Trophoblast cell (in vitro differentiated cells and primary cell): Measurements from ENCODE around the gene IL10RB.
A peak's percentile ranks its signal among the peaks of the same experiment; 100 is the strongest.
"Not testable (repeated sequence)": the region's sequence is repeated elsewhere in the genome, so short reads cannot be mapped to it uniquely, and the experiment has no call there.

Experiments used
- DNase-seq, 2 donors: peaks; one replicate each; pipeline ENCODE4 v3.0.0-alpha.2; 2016
- H2AFZ ChIP-seq: 2 replicates; pipeline ENCODE4 v1.6.1; 2013; ENCODE audit warnings: low read length, moderate library complexity, mild to moderate bottlenecking; ENCODE audit not compliant: insufficient read depth, poor library complexity
- H2AK5ac ChIP-seq: 2 replicates; pipeline ENCODE4 v1.6.1; 2013; ENCODE audit warnings: mild to moderate bottlenecking, low read length
- H2BK120ac ChIP-seq: 2 replicates; pipeline ENCODE4 v1.6.1; 2013; ENCODE audit warnings: low read length, mild to moderate bottlenecking, moderate library complexity; ENCODE audit not compliant: insufficient read depth, poor library complexity
- H2BK12ac ChIP-seq: 2 replicates; pipeline ENCODE4 v1.6.1; 2013; ENCODE audit warnings: mild to moderate bottlenecking, low read length, moderate library complexity
- H2BK5ac ChIP-seq: 2 replicates; pipeline ENCODE4 v1.6.1; 2013; ENCODE audit warnings: low read length, low read depth, moderate library complexity, mild to moderate bottlenecking; ENCODE audit not compliant: poor library complexity
- H3K14ac ChIP-seq: 2 replicates; pipeline ENCODE4 v1.6.1; 2013; ENCODE audit warnings: mild to moderate bottlenecking, low read length
- H3K18ac ChIP-seq: 2 replicates; pipeline ENCODE4 v1.6.1; 2013; ENCODE audit warnings: mild to moderate bottlenecking, low read length
- H3K23ac ChIP-seq: 2 replicates; pipeline ENCODE4 v1.6.1; 2013; ENCODE audit warnings: low read length
- H3K27ac ChIP-seq: 2 replicates; pipeline ENCODE4 v1.5.1; 2013; ENCODE audit warnings: low read depth, mild to moderate bottlenecking, inconsistent platforms, low read length, moderate library complexity
- H3K27me3 ChIP-seq: 2 replicates; pipeline ENCODE4 v1.6.1; 2013; ENCODE audit warnings: inconsistent platforms, mild to moderate bottlenecking, low read length, moderate library complexity; ENCODE audit not compliant: insufficient read depth
- H3K36me3 ChIP-seq, 2 experiments: 1 replicate in 1 of 2; 2 replicates in 1 of 2; pipeline ENCODE4 v1.6.1; 2013; ENCODE audit warnings: low read length in 2 of 2, mild to moderate bottlenecking in 2 of 2, moderate library complexity in 1 of 2; ENCODE audit not compliant: insufficient read depth in 2 of 2, control insufficient read depth in 1 of 2
- H3K4ac ChIP-seq: 2 replicates; pipeline ENCODE4 v1.6.1; 2013; ENCODE audit warnings: low read depth, mild to moderate bottlenecking, low read length, moderate library complexity
- H3K4me1 ChIP-seq, 2 experiments: 1 replicate in 1 of 2; 2 replicates in 1 of 2; pipeline ENCODE4 v1.6.1; 2013; ENCODE audit warnings: low read length in 2 of 2, mild to moderate bottlenecking in 2 of 2, moderate library complexity in 1 of 2; ENCODE audit not compliant: insufficient read depth in 2 of 2, control insufficient read depth in 1 of 2
- H3K4me2 ChIP-seq: 2 replicates; pipeline ENCODE4 v1.6.1; 2013; ENCODE audit warnings: inconsistent platforms, mild to moderate bottlenecking, low read length, moderate library complexity
- H3K4me3 ChIP-seq: 2 replicates; pipeline ENCODE4 v1.5.1; 2013; ENCODE audit warnings: mild to moderate bottlenecking, low read depth, low read length, inconsistent platforms
- H3K79me1 ChIP-seq: one replicate; pipeline ENCODE4 v1.6.1; 2013; ENCODE audit warnings: low read length
- H3K79me2 ChIP-seq: 2 replicates; pipeline ENCODE4 v1.6.1; 2013; ENCODE audit warnings: low read length, mild to moderate bottlenecking; ENCODE audit not compliant: control insufficient read depth, insufficient read depth, poor library complexity
- H3K9ac ChIP-seq: 2 replicates; pipeline ENCODE4 v1.6.1; 2013; ENCODE audit warnings: mild to moderate bottlenecking, low read length
- H3K9me3 ChIP-seq: 2 replicates; pipeline ENCODE4 v1.6.1; 2013; ENCODE audit warnings: low read depth, mild to moderate bottlenecking, control low read depth, inconsistent platforms, low read length; ENCODE audit not compliant: insufficient read depth
- H4K12ac ChIP-seq: 2 replicates; pipeline ENCODE4 v1.6.1; 2013; ENCODE audit warnings: low read depth, mild to moderate bottlenecking, low read length, moderate library complexity
- H4K8ac ChIP-seq: 2 replicates; pipeline ENCODE4 v1.6.1; 2013; ENCODE audit warnings: low read depth, mild to moderate bottlenecking, low read length, moderate library complexity
- H4K91ac ChIP-seq: one replicate; pipeline ENCODE4 v1.6.1; 2013; ENCODE audit warnings: low read depth, mild to moderate bottlenecking, low read length, moderate library complexity
- WGBS: extraction: QIAGEN DNeasy Blood & Tissue Kit; methylation state at CpG from one replicate; pipeline ENCODE4 v1.1.7; 2013; ENCODE audit warnings: missing lambda C conversion rate; ENCODE audit not compliant: insufficient read length, insufficient coverage; ENCODE audit errors: extremely low coverage; 5-methylcytosine and 5-hydroxymethylcytosine counted together

The IL10RB gene

DNA sequence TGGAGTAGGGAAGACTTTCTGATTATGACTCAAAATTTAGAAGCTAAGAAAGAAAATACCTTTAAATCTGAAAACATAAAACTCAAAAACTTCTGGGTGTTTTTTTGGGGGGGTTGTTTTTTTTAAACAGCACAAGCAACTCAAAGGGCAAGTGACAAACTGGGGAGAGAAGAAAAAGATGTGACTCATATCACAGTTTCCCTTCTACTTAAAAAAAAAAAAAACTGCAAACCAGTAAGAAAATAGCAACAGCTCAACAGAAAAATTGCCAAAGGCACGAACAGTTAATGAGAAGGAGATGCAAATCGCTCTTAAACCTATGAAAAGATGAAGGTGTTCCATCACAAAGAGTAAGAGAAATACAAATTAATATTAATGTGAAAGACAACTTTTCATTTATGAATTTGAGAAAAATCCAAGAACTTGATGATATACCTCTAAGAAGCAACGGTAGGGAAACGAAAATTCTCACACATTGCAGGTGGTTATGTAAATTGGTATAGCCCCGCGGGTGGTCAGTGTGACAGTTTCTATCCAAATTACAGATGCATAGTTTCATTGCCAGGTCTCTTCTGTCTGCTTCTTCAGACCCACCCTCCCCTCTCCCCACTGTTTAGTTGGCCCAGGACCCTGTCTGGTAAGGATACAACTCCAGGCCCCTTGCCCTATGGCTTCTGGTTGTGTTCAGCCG is 27.5 kb upstream of the IL10RB start:
- DNase-seq = no peak
- H4K91ac ChIP-seq = no peak overlapping the region
- no peaks in the 10 kb centered on the region for H3K9me3 ChIP-seq
- H3K4me3 ChIP-seq = no peak overlapping the region
- peak overlapping the region; percentile 51 for H4K12ac ChIP-seq
- peaks cover 8 to 9% of the 10 kb centered on the region in 2 experiments for H3K4me1 ChIP-seq
- no peak overlapping the region for H3K27ac ChIP-seq
- H3K27me3 ChIP-seq = no peaks in the 10 kb centered on the region
- H3K14ac ChIP-seq = no peak overlapping the region
- no peak overlapping the region for H3K9ac ChIP-seq
- H3K4ac ChIP-seq = no peak overlapping the region
- H3K23ac ChIP-seq = no peak overlapping the region
- no peak overlapping the region for H2AFZ ChIP-seq
- peaks cover 0 to 4% of the 10 kb centered on the region in 2 experiments for H3K36me3 ChIP-seq
- H3K18ac ChIP-seq = no peak overlapping the region
- no peak overlapping the region for H4K8ac ChIP-seq
- no peaks in the 10 kb centered on the region for H3K79me1 ChIP-seq
- H3K79me2 ChIP-seq = no peaks in the 10 kb centered on the region
- WGBS = no CpG with 5 or more reads among the region's 7 CpGs
- H2BK120ac ChIP-seq = no peak overlapping the region
- H2BK5ac ChIP-seq = no peak overlapping the region
- no peak overlapping the region for H2BK12ac ChIP-seq
- H2AK5ac ChIP-seq = no peak overlapping the region
- no peak overlapping the region for H3K4me2 ChIP-seq

- not testable (repeated sequence) for DNase-seq, H4K91ac ChIP-seq, H3K14ac ChIP-seq, H3K79me2 ChIP-seq, H2BK5ac ChIP-seq, H3K27me3 ChIP-seq, H4K8ac ChIP-seq, H3K4me3 ChIP-seq, H3K4me1 ChIP-seq, H3K9me3 ChIP-seq, H3K27ac ChIP-seq, H3K4ac ChIP-seq, H3K9ac ChIP-seq, H3K79me1 ChIP-seq, H3K36me3 ChIP-seq, H4K12ac ChIP-seq, H3K4me2 ChIP-seq, H2AK5ac ChIP-seq, H2BK120ac ChIP-seq, H2BK12ac ChIP-seq, H3K23ac ChIP-seq, H2AFZ ChIP-seq, H3K18ac ChIP-seq
Measured at GRCh38 chr21:33239559-33240127, 26.5 kb upstream of the IL10RB start.

- Histone ChIP-seq H2BK12ac (no peak overlapping the region), H3K4me3 (no peak overlapping the region), H3K4me1 (peaks cover 0 to 2% of the 10 kb centered on the region in 2 experiments), H3K79me1 (no peaks in the 10 kb centered on the region), H2BK5ac (no peak overlapping the region), H3K23ac (no peak overlapping the region), H3K27ac (no peak overlapping the region), H3K36me3 (peaks cover 0 to 5% of the 10 kb centered on the region in 2 experiments), H4K91ac (no peak overlapping the region), H3K18ac (no peak overlapping the region), H2AK5ac (no peak overlapping the region), H2BK120ac (no peak overlapping the region), H3K4me2 (no peak overlapping the region), H3K9me3 (no peaks in the 10 kb centered on the region), H4K12ac (no peak overlapping the region), H3K27me3 (no peaks in the 10 kb centered on the region), H3K9ac (no peak overlapping the region), H3K79me2 (no peaks in the 10 kb centered on the region), H2AFZ (no peak overlapping the region), H3K14ac (no peak overlapping the region), H3K4ac (no peak overlapping the region), H4K8ac (no peak overlapping the region)
- DNase-seq = no peak
- WGBS = no CpG with 5 or more reads among the region's 2 CpGs
Measured at GRCh38 chr21:33240404-33240803, 25.8 kb upstream of the IL10RB start.

- Histone ChIP-seq H3K4ac (no peak overlapping the region), H4K12ac (no peak overlapping the region), H3K4me3 (no peak overlapping the region), H3K27me3 (no peaks in the 10 kb centered on the region), H3K4me2 (no peak overlapping the region), H2BK12ac (no peak overlapping the region), H2BK5ac (no peak overlapping the region), H3K79me1 (no peaks in the 10 kb centered on the region), H3K79me2 (no peaks in the 10 kb centered on the region), H3K23ac (no peak overlapping the region), H3K4me1 (peaks cover 0 to 2% of the 10 kb centered on the region in 2 experiments), H2AK5ac (no peak overlapping the region), H3K36me3 (peaks cover 3 to 5% of the 10 kb centered on the region in 2 experiments), H3K27ac (no peak overlapping the region), H2BK120ac (no peak overlapping the region), H3K14ac (no peak overlapping the region), H3K9ac (no peak overlapping the region), H4K8ac (no peak overlapping the region), H4K91ac (no peak overlapping the region), H3K9me3 (no peaks in the 10 kb centered on the region), H3K18ac (no peak overlapping the region), H2AFZ (no peak overlapping the region)
- no CpG with 5 or more reads among the region's 2 CpGs for WGBS
- DNase-seq = no peak
Measured at GRCh38 chr21:33241846-33242245, 24.3 kb upstream of the IL10RB start.
